IMR-90 (cell line): ENCODE data around the gene RPP40. TPM values are rescaled to one million over a fixed set of nuclear protein-coding genes. Genes with fewer than 3 reads are reported as not detected.
A peak's percentile ranks its signal among the peaks of the same experiment; 100 is the strongest.
"Not testable (repeated sequence)": the region's sequence is repeated elsewhere in the genome, so short reads cannot be mapped to it uniquely, and the experiment has no call there.

Experiments used
- ATAC-seq: fragments of 200-7000 bp; cut with Tn5 transposase; 2 replicates; pipeline ENCODE4 v1.9.1; 2020; ENCODE audit warnings: low read depth, mild to moderate bottlenecking, moderate library complexity
- BruUV-seq: library from RNA; stranded (reverse); fragments of 400-500 nt; replicated peaks from 2 replicates; lab custom pipeline; 2021; lab: Mats Ljungman, UMichigan
- CTCF ChIA-PET: fragments of 300-600 bp; formaldehyde crosslinking; extraction: SDS; loops from one replicate; lab custom pipeline; 2021; ENCODE audit warnings: antibody characterized with exemption; lab: Yijun Ruan, JAX
- POLR2A ChIA-PET: fragments of 300-600 bp; sonication (Branson Sonifier 250); formaldehyde crosslinking; loops from one replicate; lab custom pipeline; 2022; ENCODE audit warnings: antibody characterized with exemption; ENCODE audit not compliant: unreplicated experiment; lab: Charles Lee
- DNase-seq: peaks from one replicate; pipeline ENCODE4 v3.0.0; 2013
- H2AFZ ChIP-seq: replicated peaks from 2 replicates; pipeline ENCODE3; 2013; ENCODE audit warnings: low read length, mild to moderate bottlenecking; ENCODE audit not compliant: poor library complexity
- H2AK5ac ChIP-seq: 2 replicates; pipeline ENCODE4 v1.6.1; 2013; ENCODE audit warnings: low read depth, low read length, inconsistent platforms
- H2AK9ac ChIP-seq: replicated peaks from 2 replicates; pipeline ENCODE3; 2013; ENCODE audit warnings: mild to moderate bottlenecking, low read depth, low read length, moderate library complexity; ENCODE audit not compliant: poor library complexity
- H2BK120ac ChIP-seq: 2 replicates; pipeline ENCODE4 v1.6.1; 2013; ENCODE audit warnings: low read depth, low read length, inconsistent platforms
- H2BK15ac ChIP-seq: 3 replicates; pipeline ENCODE4 v1.6.1; 2013; ENCODE audit warnings: low read depth, low read length, inconsistent platforms
- H2BK20ac ChIP-seq: 2 replicates; pipeline ENCODE4 v1.6.1; 2013; ENCODE audit warnings: low read depth, mild to moderate bottlenecking, inconsistent platforms, low read length, moderate library complexity
- H2BK5ac ChIP-seq: 2 replicates; pipeline ENCODE4 v1.6.1; 2013; ENCODE audit warnings: mild to moderate bottlenecking, low read depth, low read length, inconsistent platforms; ENCODE audit not compliant: poor library complexity, severe bottlenecking
- H3K14ac ChIP-seq: replicated peaks from 2 replicates; pipeline ENCODE4 v1.6.1; 2013; ENCODE audit warnings: low read depth, low read length, inconsistent platforms
- H3K18ac ChIP-seq: 2 replicates; pipeline ENCODE4 v1.6.1; 2013; ENCODE audit warnings: low read depth, low read length, control low read depth
- H3K23ac ChIP-seq: 2 replicates; pipeline ENCODE4 v1.6.1; 2013; ENCODE audit warnings: low read depth, low read length, inconsistent platforms
- H3K27ac ChIP-seq: 2 replicates; pipeline ENCODE4 v1.5.1; 2013; ENCODE audit warnings: mild to moderate bottlenecking, control low read depth, low read length; ENCODE audit not compliant: insufficient read depth
- H3K27me3 ChIP-seq: 2 replicates; pipeline ENCODE4 v1.6.1; 2013; ENCODE audit warnings: low read length; ENCODE audit not compliant: control insufficient read depth, insufficient read depth
- H3K36me3 ChIP-seq: 2 replicates; pipeline ENCODE4 v1.6.1; 2013; ENCODE audit warnings: low read length, mixed read lengths; ENCODE audit not compliant: control insufficient read depth, insufficient read depth
- H3K4ac ChIP-seq: 2 replicates; pipeline ENCODE4 v1.6.1; 2013; ENCODE audit warnings: low read depth, low read length, inconsistent platforms
- H3K4me1 ChIP-seq: 2 replicates; pipeline ENCODE4 v1.6.1; 2013; ENCODE audit warnings: low read length, mixed read lengths; ENCODE audit not compliant: control insufficient read depth, insufficient read depth
- H3K4me2 ChIP-seq: 2 replicates; pipeline ENCODE4 v1.6.1; 2013; ENCODE audit warnings: low read depth, mild to moderate bottlenecking, control low read depth, low read length, moderate library complexity
- H3K4me3 ChIP-seq: 2 replicates; pipeline ENCODE4 v1.5.1; 2013; ENCODE audit warnings: low read depth, mild to moderate bottlenecking, control low read depth, low read length, moderate library complexity; ENCODE audit not compliant: insufficient read depth
- H3K56ac ChIP-seq: 2 replicates; pipeline ENCODE4 v1.6.1; 2013; ENCODE audit warnings: low read length, inconsistent platforms; ENCODE audit not compliant: insufficient read depth; ENCODE audit errors: extremely low read depth
- H3K79me1 ChIP-seq, 2 experiments: 2 replicates each; pipeline ENCODE4 v1.6.1; 2013; ENCODE audit warnings: low read length in 2 of 2, inconsistent platforms in 1 of 2, low read depth in 1 of 2
- H3K9ac ChIP-seq: 2 replicates; pipeline ENCODE4 v1.6.1; 2013; ENCODE audit warnings: low read depth, low read length, control low read depth
- H3K9me1 ChIP-seq: 2 replicates; pipeline ENCODE4 v1.6.1; 2013; ENCODE audit warnings: low read length, inconsistent platforms; ENCODE audit not compliant: insufficient read depth
- H3K9me3 ChIP-seq: 2 replicates; pipeline ENCODE4 v1.6.1; 2013; ENCODE audit warnings: low read length; ENCODE audit not compliant: control insufficient read depth, insufficient read depth
- H4K20me1 ChIP-seq: 2 replicates; pipeline ENCODE4 v1.6.1; 2013; ENCODE audit warnings: low read length, inconsistent platforms; ENCODE audit not compliant: insufficient read depth
- H4K5ac ChIP-seq: 2 replicates; pipeline ENCODE4 v1.6.1; 2013; ENCODE audit warnings: mild to moderate bottlenecking, low read depth, low read length, control low read depth
- H4K8ac ChIP-seq, 2 experiments: 2 replicates each; pipeline ENCODE4 v1.6.1; 2013; ENCODE audit warnings: low read depth in 2 of 2, low read length in 2 of 2, control low read depth in 1 of 2, inconsistent platforms in 1 of 2
- H4K91ac ChIP-seq: 2 replicates; pipeline ENCODE4 v1.6.1; 2013; ENCODE audit warnings: low read depth, low read length, inconsistent platforms; ENCODE audit not compliant: insufficient read depth
- WGBS, 2 experiments: methylation state at CpG; one replicate each; pipeline versions ENCODE4 v1.1.5 to v1.1.7; 2013; ENCODE audit warnings: missing lambda C conversion rate in 2 of 2; ENCODE audit not compliant: insufficient read length in 1 of 2; ENCODE audit errors: extremely low coverage in 2 of 2; 5-methylcytosine and 5-hydroxymethylcytosine counted together
- dilution Hi-C: fragments of 300-500 bp; cut with HindIII; formaldehyde crosslinking; loops from one replicate; pipeline ENCODE4 v1.14.3; 2018; ENCODE audit warnings: low sequenced_read_pairs; ENCODE audit not compliant: unreplicated experiment
- in situ Hi-C: fragments of 300-500 bp; cut with MboI; formaldehyde crosslinking; loops from 3 replicates; pipeline ENCODE4 v1.14.3; 2019; ENCODE audit warnings: low sequenced_read_pairs, inconsistent platforms, mixed read lengths
- intact Hi-C: fragments of 100-400 bp; cut with micrococcal nuclease; formaldehyde crosslinking; loops from 2 replicates; pipeline ENCODE4 v1.10.0; 2022
- polyA plus RNA-seq, 3 experiments: library from polyadenylated mRNA; depleted of rRNA; stranded (reverse); fragments of >200 nt; gene quantifications; 2 replicates each; pipeline ENCODE4 v1.2.3, GENCODE V29; 2012; ENCODE audit warnings: low replicate concordance in 1 of 3
- total RNA-seq: library from RNA; depleted of rRNA; stranded (reverse); fragments of >200 nt; gene quantifications from 2 replicates; pipeline ENCODE4 v1.2.3, GENCODE V29; 2012

The RPP40 gene
- total and polyA plus RNA-seq, 2 of the 4 experiments (the other 2 are of a cell fraction), result 8.1 to 22.2 TPM

DNA sequence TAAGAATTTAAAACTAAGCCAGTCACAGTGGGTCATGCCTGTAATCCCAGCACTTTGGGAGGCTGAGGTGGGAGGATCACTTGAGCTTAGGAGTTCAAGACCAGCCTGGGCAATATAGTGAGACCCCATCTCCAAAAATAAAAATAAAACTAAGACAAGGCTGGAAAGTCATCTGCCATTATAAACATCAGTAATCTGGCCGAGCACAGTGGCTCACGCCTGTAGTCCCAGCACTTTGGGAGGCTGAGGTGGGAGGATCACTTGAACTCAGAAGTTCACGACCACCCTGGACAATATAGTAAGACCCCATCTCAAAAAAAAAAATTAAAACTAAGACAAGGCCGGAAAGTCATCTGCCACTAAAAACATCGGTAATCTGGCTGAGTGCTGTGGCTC is 1.2 kb upstream of the RPP40 start:
- H3K36me3 ChIP-seq, H2BK20ac ChIP-seq, dilution Hi-C loops, POLR2A ChIA-PET, H3K56ac ChIP-seq, H3K23ac ChIP-seq, H4K5ac ChIP-seq, intact Hi-C loops, H4K20me1 ChIP-seq, H2AFZ ChIP-seq, H2BK120ac ChIP-seq, H3K27ac ChIP-seq, DNase-seq, H3K9me1 ChIP-seq, H3K18ac ChIP-seq, H3K4ac ChIP-seq, H3K4me1 ChIP-seq, H4K91ac ChIP-seq, H3K79me1 ChIP-seq, H2BK5ac ChIP-seq, in situ Hi-C loops, ATAC-seq, H2BK15ac ChIP-seq, H2AK9ac ChIP-seq, BruUV-seq, H3K9me3 ChIP-seq, H3K4me3 ChIP-seq, H3K9ac ChIP-seq, H3K14ac ChIP-seq, H3K4me2 ChIP-seq, CTCF ChIA-PET, H3K27me3 ChIP-seq: not testable (repeated sequence)
- Histone ChIP-seq H4K8ac (peak overlapping the region in 1 of 2 experiments; percentile 92; a peak in 2 of 4 replicates), H2AK5ac (0 out of 2 replicates have a peak overlapping the region, but pooled peaks have one; percentile 33)
- no CpG with 5 or more reads among the region's 5 CpGs for WGBS, 2 experiments
